Mesenchymal stem cell (in vitro differentiated cells and primary cell): ENCODE data around the gene LPP.

ENCODE experiments used
- DNase-seq: peaks from one replicate; pipeline ENCODE4 v3.0.0-alpha.2; 2013
- H2AFZ ChIP-seq: one replicate; pipeline ENCODE4 v1.6.1; 2013; ENCODE audit warnings: low read depth, mild to moderate bottlenecking, control low read depth, inconsistent platforms, low read length, moderate library complexity
- H2AK5ac ChIP-seq: 2 replicates; pipeline ENCODE4 v1.6.1; 2013; ENCODE audit warnings: low read length, moderate library complexity, mild to moderate bottlenecking, inconsistent platforms; ENCODE audit not compliant: severe bottlenecking
- H2BK120ac ChIP-seq: one replicate; pipeline ENCODE4 v1.6.1; 2013; ENCODE audit warnings: low read depth, mild to moderate bottlenecking, inconsistent platforms, low read length, moderate library complexity
- H2BK12ac ChIP-seq, 2 experiments: one replicate each; pipeline ENCODE4 v1.6.1; 2013; ENCODE audit warnings: inconsistent platforms in 2 of 2, low read length in 2 of 2, mild to moderate bottlenecking in 2 of 2, moderate library complexity in 2 of 2, control low read depth in 1 of 2
- H2BK15ac ChIP-seq: one replicate; pipeline ENCODE4 v1.6.1; 2013; ENCODE audit warnings: mild to moderate bottlenecking, low read depth, inconsistent platforms; ENCODE audit not compliant: poor library complexity, severe bottlenecking
- H2BK5ac ChIP-seq: 2 replicates; pipeline ENCODE4 v1.6.1; 2013; ENCODE audit warnings: low read depth, mild to moderate bottlenecking, low read length, control low read depth, inconsistent platforms; ENCODE audit not compliant: poor library complexity, severe bottlenecking
- H3K14ac ChIP-seq, 2 experiments: one replicate each; pipeline ENCODE4 v1.6.1; 2013; ENCODE audit warnings: inconsistent platforms in 2 of 2, low read length in 2 of 2, control low read depth in 1 of 2, mild to moderate bottlenecking in 1 of 2, moderate library complexity in 1 of 2
- H3K18ac ChIP-seq, 2 experiments: one replicate each; pipeline ENCODE4 v1.6.1; 2013; ENCODE audit warnings: inconsistent platforms in 2 of 2, low read length in 2 of 2, control low read depth in 1 of 2, low read depth in 1 of 2, mild to moderate bottlenecking in 1 of 2
- H3K23ac ChIP-seq, 2 experiments: one replicate each; pipeline ENCODE4 v1.6.1; 2013; ENCODE audit warnings: inconsistent platforms in 2 of 2, low read length in 2 of 2, mild to moderate bottlenecking in 2 of 2, moderate library complexity in 2 of 2, control low read depth in 1 of 2
- H3K27ac ChIP-seq: 2 replicates; pipeline ENCODE4 v1.5.1; 2013; ENCODE audit warnings: mild to moderate bottlenecking, moderate library complexity, low read length, control low read depth, inconsistent platforms; ENCODE audit not compliant: poor library complexity, severe bottlenecking
- H3K27me3 ChIP-seq, 2 experiments: 2 replicates each; pipeline versions ENCODE4 v1.6.1 to v1.7.0; 2013; ENCODE audit warnings: low read length in 2 of 2, mild to moderate bottlenecking in 2 of 2, moderate library complexity in 2 of 2, control low read depth in 1 of 2, inconsistent platforms in 1 of 2; ENCODE audit not compliant: control insufficient read depth in 1 of 2, insufficient read depth in 1 of 2
- H3K36me3 ChIP-seq, 2 experiments: 2 replicates each; pipeline versions ENCODE4 v1.6.1 to v1.7.0; 2013; ENCODE audit warnings: low read length in 2 of 2, control low read depth in 1 of 2, inconsistent platforms in 1 of 2, low read depth in 1 of 2, mild to moderate bottlenecking in 1 of 2; ENCODE audit not compliant: insufficient read depth in 2 of 2, control insufficient read depth in 1 of 2
- H3K4ac ChIP-seq, 2 experiments: one replicate each; pipeline ENCODE4 v1.6.1; 2013; ENCODE audit warnings: inconsistent platforms in 2 of 2, low read length in 2 of 2, mild to moderate bottlenecking in 2 of 2, moderate library complexity in 2 of 2, control low read depth in 1 of 2, low read depth in 1 of 2
- H3K4me1 ChIP-seq: 2 replicates; pipeline ENCODE4 v1.6.1; 2013; ENCODE audit warnings: low read depth, low read length, control low read depth; ENCODE audit not compliant: control insufficient read depth, insufficient read depth
- H3K4me2 ChIP-seq: 2 replicates; pipeline ENCODE4 v1.6.1; 2013; ENCODE audit warnings: low read length, mild to moderate bottlenecking, inconsistent platforms; ENCODE audit not compliant: poor library complexity, severe bottlenecking
- H3K4me3 ChIP-seq, 2 experiments: 2 replicates each; pipeline versions ENCODE4 v1.5.1 to v1.7.0; 2013; ENCODE audit warnings: low read length in 2 of 2, mild to moderate bottlenecking in 2 of 2, control low read depth in 1 of 2, low read depth in 1 of 2; ENCODE audit not compliant: insufficient read depth in 1 of 2
- H3K79me1 ChIP-seq: replicated peaks from 2 replicates; pipeline ENCODE4 v1.6.1; 2013; ENCODE audit warnings: mild to moderate bottlenecking, control low read depth, low read length, inconsistent platforms; ENCODE audit not compliant: poor library complexity, severe bottlenecking
- H3K9ac ChIP-seq: 2 replicates; pipeline ENCODE4 v1.7.0; 2013; ENCODE audit warnings: mild to moderate bottlenecking, low read length, moderate library complexity
- H3K9me3 ChIP-seq: 2 replicates; pipeline ENCODE4 v1.7.0; 2013; ENCODE audit warnings: mild to moderate bottlenecking, low read length; ENCODE audit not compliant: control insufficient read depth
- H4K8ac ChIP-seq: one replicate; pipeline ENCODE4 v1.6.1; 2013; ENCODE audit warnings: inconsistent platforms, mild to moderate bottlenecking, low read length, moderate library complexity
- H4K91ac ChIP-seq: one replicate; pipeline ENCODE4 v1.6.1; 2013; ENCODE audit warnings: mild to moderate bottlenecking, low read length, inconsistent platforms
- WGBS: methylation state at CpG from one replicate; pipeline ENCODE4 v1.1.7; 2013; ENCODE audit warnings: mixed read lengths; 5-methylcytosine and 5-hydroxymethylcytosine counted together

Gene LPP

GRCh38 chr3:188134856-188135255 is 19.1 kb upstream of the LPP start:
- Histone ChIP-seq H4K91ac (no peak overlapping the region), H3K27ac (no peak overlapping the region), H3K23ac (no peak overlapping the region), H2BK5ac (no peak overlapping the region), H2BK15ac (no peak overlapping the region), H3K4ac (no peak overlapping the region), H2BK120ac (no peak overlapping the region), H3K18ac (no peak overlapping the region), H3K9ac (no peak overlapping the region), H2AK5ac (no peak overlapping the region), H3K36me3 (no peaks in the 10 kb centered on the region), H3K14ac (no peak overlapping the region), H3K27me3 (no peaks in the 10 kb centered on the region), H3K4me2 (no peak overlapping the region), H3K79me1 (no peaks in the 10 kb centered on the region), H2BK12ac (no peak overlapping the region), H4K8ac (no peak overlapping the region), H3K4me1 (peaks cover 4% of the 10 kb centered on the region), H3K4me3 (no peak overlapping the region), H2AFZ (no peak overlapping the region), H3K9me3 (no peaks in the 10 kb centered on the region)
- 94% methylated on average over 1 of the region's 1 CpG for WGBS
- no peak for DNase-seq

- Histone ChIP-seq H4K8ac (no peak overlapping the region), H3K79me1 (no peaks in the 10 kb centered on the region), H3K27me3 (no peaks in the 10 kb centered on the region), H3K9me3 (no peaks in the 10 kb centered on the region), H3K36me3 (no peaks in the 10 kb centered on the region), H3K9ac (no peak overlapping the region), H2AFZ (no peak overlapping the region), H2BK5ac (no peak overlapping the region), H2AK5ac (no peak overlapping the region), H3K27ac (no peak overlapping the region), H4K91ac (no peak overlapping the region), H3K18ac (no peak overlapping the region), H3K4me3 (no peak overlapping the region), H3K14ac (no peak overlapping the region), H3K4ac (no peak overlapping the region), H3K4me2 (no peak overlapping the region), H2BK12ac (no peak overlapping the region), H2BK15ac (no peak overlapping the region), H2BK120ac (no peak overlapping the region), H3K23ac (no peak overlapping the region), H3K4me1 (peaks cover 4% of the 10 kb centered on the region)
- DNase-seq: no peak
- 99% methylated on average over 4 of the region's 5 CpGs for WGBS
These were observed 18.7 kb upstream of the LPP start for GRCh38 chr3:188135271-188135670.

GRCh38 chr3:188137051-188137450 is 16.9 kb upstream of the LPP start:
- H4K8ac ChIP-seq: no peak overlapping the region
- no CpG with 5 or more reads among the region's 1 CpG for WGBS
- no peak overlapping the region for H3K18ac ChIP-seq
- no peak overlapping the region for H3K4me3 ChIP-seq
- no peak overlapping the region for H3K23ac ChIP-seq
- H3K27ac ChIP-seq: no peak overlapping the region
- H3K27me3 ChIP-seq: no peaks in the 10 kb centered on the region
- no peaks in the 10 kb centered on the region for H3K9me3 ChIP-seq
- no peak overlapping the region for H2BK5ac ChIP-seq
- H3K14ac ChIP-seq: no peak overlapping the region
- no peak overlapping the region for H3K9ac ChIP-seq
- H3K4me2 ChIP-seq: no peak overlapping the region
- H2BK120ac ChIP-seq: no peak overlapping the region
- no peak overlapping the region for H4K91ac ChIP-seq
- no peak overlapping the region for H2BK15ac ChIP-seq
- no peaks in the 10 kb centered on the region for H3K36me3 ChIP-seq
- no peaks in the 10 kb centered on the region for H3K79me1 ChIP-seq
- no peak overlapping the region for H2AK5ac ChIP-seq
- DNase-seq: no peak
- H2AFZ ChIP-seq: no peak overlapping the region
- H3K4ac ChIP-seq: no peak overlapping the region
- peaks cover 2% of the 10 kb centered on the region for H3K4me1 ChIP-seq
- H2BK12ac ChIP-seq: no peak overlapping the region

- H3K9me3 ChIP-seq: no peaks in the 10 kb centered on the region
- no peak overlapping the region for H3K9ac ChIP-seq
- no peak overlapping the region for H2BK15ac ChIP-seq
- H3K14ac ChIP-seq: no peak overlapping the region
- no peak overlapping the region for H2AFZ ChIP-seq
- H4K8ac ChIP-seq: no peak overlapping the region
- H3K4me3 ChIP-seq: no peak overlapping the region
- H3K27me3 ChIP-seq: no peaks in the 10 kb centered on the region
- H2BK12ac ChIP-seq: no peak overlapping the region
- no peak overlapping the region for H4K91ac ChIP-seq
- no peak overlapping the region for H3K23ac ChIP-seq
- no peak overlapping the region for H2BK120ac ChIP-seq
- H3K4me2 ChIP-seq: no peak overlapping the region
- peak; percentile 19 for DNase-seq
- H3K27ac ChIP-seq: no peak overlapping the region
- no peaks in the 10 kb centered on the region for H3K4me1 ChIP-seq
- H2AK5ac ChIP-seq: no peak overlapping the region
- no peaks in the 10 kb centered on the region for H3K79me1 ChIP-seq
- no peak overlapping the region for H3K4ac ChIP-seq
- H2BK5ac ChIP-seq: no peak overlapping the region
- 92% methylated on average over 4 of the region's 4 CpGs for WGBS
- no peaks in the 10 kb centered on the region for H3K36me3 ChIP-seq
- no peak overlapping the region for H3K18ac ChIP-seq
These were observed 14.5 kb upstream of the LPP start for GRCh38 chr3:188139466-188139865.
